Measurements from ENCODE around the gene IGF2BP2. TPM values are rescaled to one million over a fixed set of nuclear protein-coding genes. Genes with fewer than 3 reads are reported as not detected.
A peak's percentile ranks its signal among the peaks of the same experiment; 100 is the strongest.

The IGF2BP2 gene
- total and polyA plus RNA-seq, 9 of the 15 experiments (the other 6 are each of a cell fraction or from before 2014, with no cell fraction given) = 3.2 to 59.6 (median 30.5) TPM

- TF ChIP-seq MBD2 (IDR thresholded peaks at IDR 0.05; ENCODE audit: borderline replicate concordance, low read depth) (no peak), MLLT1 (IDR thresholded peaks at IDR 0.05) (no peak; a peak in 2 of 4 replicates), LARP7 (IDR thresholded peaks at IDR 0.05) (no peak), ETS1 (conservative IDR thresholded peaks at IDR 0.05; ENCODE audit: control insufficient read depth, low read depth, low read length) (no peak), ZNF551 (CRISPR knock-in tag; IDR thresholded peaks at IDR 0.05) (no peak), RNF219 (CRISPR knock-in tag; IDR thresholded peaks at IDR 0.05) (no peak), ZNF778 (CRISPR knock-in tag; IDR thresholded peaks at IDR 0.05) (no peak), POLR2B (IDR thresholded peaks at IDR 0.05; ENCODE audit: low read depth, partially characterized antibody) (no peak), TAF15 (IDR thresholded peaks at IDR 0.05; ENCODE audit: low read depth, low read length) (no peak), ARID1B (IDR thresholded peaks at IDR 0.05) (peak; percentile 63), ZNF785 (CRISPR knock-in tag; IDR thresholded peaks at IDR 0.05) (no peak), ADNP (tag; IDR thresholded peaks at IDR 0.05) (no peak), HOXB6 (CRISPR knock-in tag; IDR thresholded peaks at IDR 0.05; ENCODE audit: borderline replicate concordance) (no peak), SNRNP70 (optimal IDR thresholded peaks at IDR 0.05; ENCODE audit: low read depth, low read length) (no peak), ARHGAP35 (IDR thresholded peaks at IDR 0.05; ENCODE audit: partially characterized antibody) (no peak), THRAP3 (IDR thresholded peaks at IDR 0.05; ENCODE audit: borderline replicate concordance) (no peak), ZSCAN32 (CRISPR knock-in tag; IDR thresholded peaks at IDR 0.05) (no peak), HSF4 (CRISPR knock-in tag; IDR thresholded peaks at IDR 0.05; ENCODE audit: borderline replicate concordance) (no peak), ATF2 (CRISPR knock-in tag; IDR thresholded peaks at IDR 0.05) (no peak), NCOA4 (IDR thresholded peaks at IDR 0.05; ENCODE audit: partially characterized antibody) (no peak)
- TF ChIP-seq, protein P1, sequence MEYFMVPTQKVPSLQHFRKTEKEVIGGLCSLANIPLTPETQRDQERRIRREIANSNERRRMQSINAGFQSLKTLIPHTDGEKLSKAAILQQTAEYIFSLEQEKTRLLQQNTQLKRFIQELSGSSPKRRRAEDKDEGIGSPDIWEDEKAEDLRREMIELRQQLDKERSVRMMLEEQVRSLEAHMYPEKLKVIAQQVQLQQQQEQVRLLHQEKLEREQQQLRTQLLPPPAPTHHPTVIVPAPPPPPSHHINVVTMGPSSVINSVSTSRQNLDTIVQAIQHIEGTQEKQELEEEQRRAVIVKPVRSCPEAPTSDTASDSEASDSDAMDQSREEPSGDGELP (CRISPR knock-in tag; IDR thresholded peaks at IDR 0.05; ENCODE audit: borderline replicate concordance) = no peak
- TF ChIP-seq, protein P2, sequence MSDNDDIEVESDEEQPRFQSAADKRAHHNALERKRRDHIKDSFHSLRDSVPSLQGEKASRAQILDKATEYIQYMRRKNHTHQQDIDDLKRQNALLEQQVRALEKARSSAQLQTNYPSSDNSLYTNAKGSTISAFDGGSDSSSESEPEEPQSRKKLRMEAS (CRISPR knock-in tag; IDR thresholded peaks at IDR 0.05) = no peak
Measured at GRCh38 chr3:185813691-185814215, 11.1 kb downstream of the IGF2BP2 start (continued).
